PC-9 (cell line): ENCODE data around the gene SMCO1. TPM values are rescaled to one million over a fixed set of nuclear protein-coding genes. Genes with fewer than 3 reads are reported as not detected.

ENCODE experiments used
- BruUV-seq: library from RNA; stranded (reverse); fragments of 400-500 nt; replicated peaks from 2 replicates; lab custom pipeline; 2021; lab: Mats Ljungman, UMichigan
- CTCF ChIA-PET: fragments of 300-600 bp; sonication (Branson Sonifier 250); formaldehyde crosslinking; loops from one replicate; lab custom pipeline; 2022; ENCODE audit warnings: antibody characterized with exemption; lab: Charles Lee
- POLR2A ChIA-PET: fragments of 300-600 bp; sonication (Branson Sonifier 250); formaldehyde crosslinking; loops from one replicate; lab custom pipeline; 2022; ENCODE audit warnings: antibody characterized with exemption; ENCODE audit not compliant: unreplicated experiment; lab: Charles Lee
- DNase-seq, 2 experiments: peaks; one replicate each; pipeline versions ENCODE4 v3.0.0 to v3.0.0-alpha.2; 2015 to 2022; ENCODE audit warnings: mixed read lengths in 1 of 2
- H2AFZ ChIP-seq: fragments of 200-600 bp; sonication (generic); 2 replicates; pipeline ENCODE4 v1.8.1; 2017; ENCODE audit warnings: antibody characterized with exemption
- H3F3A ChIP-seq: fragments of 200-600 bp; sonication (generic); 2 replicates; pipeline ENCODE4 v1.8.1; 2017; ENCODE audit warnings: antibody characterized with exemption, mild to moderate bottlenecking, low read depth; ENCODE audit not compliant: insufficient read depth
- H3K27ac ChIP-seq: fragments of 200-600 bp; sonication (generic); 2 replicates; pipeline ENCODE4 v1.6.1; 2016; ENCODE audit warnings: mixed run types
- H3K27me3 ChIP-seq: fragments of 200-600 bp; sonication (generic); 2 replicates; pipeline ENCODE4 v1.6.1; 2016; ENCODE audit warnings: low read depth, mixed run types; ENCODE audit not compliant: insufficient read depth
- H3K36me3 ChIP-seq: fragments of 200-600 bp; sonication (generic); 2 replicates; pipeline ENCODE4 v1.6.1; 2016; ENCODE audit warnings: low read depth, mixed run types
- H3K4me1 ChIP-seq: fragments of 200-600 bp; sonication (generic); replicated peaks from 2 replicates; pipeline ENCODE4 v1.6.1; 2016; ENCODE audit warnings: mixed run types; ENCODE audit not compliant: insufficient read depth
- H3K4me2 ChIP-seq: fragments of 200-600 bp; sonication (generic); 2 replicates; pipeline ENCODE4 v1.6.1; 2017; ENCODE audit warnings: mixed run types
- H3K4me3 ChIP-seq: fragments of 200-600 bp; sonication (generic); 2 replicates; pipeline ENCODE4 v1.6.1; 2016; ENCODE audit warnings: mixed run types
- H3K79me2 ChIP-seq: fragments of 200-600 bp; sonication (generic); 2 replicates; pipeline ENCODE4 v1.6.1; 2017; ENCODE audit warnings: low read depth, mixed run types
- H3K9me2 ChIP-seq: fragments of 200-600 bp; sonication (generic); 2 replicates; pipeline ENCODE4 v1.8.1; 2017; ENCODE audit warnings: mild to moderate bottlenecking; ENCODE audit not compliant: insufficient read depth
- H3K9me3 ChIP-seq: fragments of 200-600 bp; sonication (generic); 2 replicates; pipeline ENCODE4 v1.8.1; 2016; ENCODE audit warnings: low read depth; ENCODE audit not compliant: insufficient read depth
- H4K20me1 ChIP-seq: fragments of 200-600 bp; sonication (generic); 2 replicates; pipeline ENCODE4 v1.8.1; 2017; ENCODE audit not compliant: insufficient read depth
- CTCF ChIP-seq: fragments of 200-600 bp; sonication (generic); conservative IDR thresholded peaks from 2 replicates; pipeline ENCODE4 v1.6.1; 2017; ENCODE audit warnings: mixed run types, antibody characterized with exemption, mild to moderate bottlenecking, moderate library complexity
- EZH2 ChIP-seq: fragments of 200-600 bp; sonication (generic); IDR thresholded peaks from 2 replicates; pipeline ENCODE4 v1.8.0; 2017; ENCODE audit warnings: antibody characterized with exemption, low read depth
- intact Hi-C: fragments of 100-400 bp; cut with micrococcal nuclease; formaldehyde crosslinking; loops from one replicate; pipeline ENCODE4 v1.10.0; 2022; ENCODE audit not compliant: unreplicated experiment
- total RNA-seq: library from RNA; stranded (reverse); gene quantifications from 2 replicates; pipeline ENCODE4 v1.2.3, GENCODE V29; 2021

SMCO1 gene
- total RNA-seq, 1 experiment from 2014 or later, result not detected

GRCh38 chr3:196541684-196542445 lies 26.7 kb upstream of the SMCO1 start:
- no TSS peak for BruUV-seq
- no peak for DNase-seq
- Histone ChIP-seq H2AFZ (no peak overlapping the region), H3K36me3 (no peaks in the 10 kb centered on the region), H3K4me1 (0 out of 2 replicates have a peak, but pooled peaks cover 8% of the 10 kb centered on the region), H3K4me3 (no peak overlapping the region), H3K27me3 (no peaks in the 10 kb centered on the region), H3K9me2 (no peaks in the 10 kb centered on the region), H3K9me3 (no peaks in the 10 kb centered on the region; the same call in 1 of the 2 replicates), H3F3A (peaks cover 7% of the 10 kb centered on the region; the same call in 1 of the 2 replicates), H3K4me2 (no peak overlapping the region), H4K20me1 (no peaks in the 10 kb centered on the region), H3K27ac (no peak overlapping the region), H3K79me2 (no peaks in the 10 kb centered on the region)
- TF ChIP-seq EZH2 (no peak), CTCF (no peak)
- ChIA-PET CTCF (interaction anchor here (0.6 kb wide), 2 partner anchors 146 to 149 kb away, joined by 3 to 5 read pairs; no protein-coding TSS in a partner anchor), POLR2A (no interaction called here)
- intact Hi-C loops, result no loop called here

GRCh38 chr3:196537319-196537984 lies 22.3 kb upstream of the SMCO1 start:
- Histone ChIP-seq H4K20me1 (no peaks in the 10 kb centered on the region), H3F3A (peaks cover 10% of the 10 kb centered on the region; the same call in 1 of the 2 replicates), H3K4me2 (peak overlapping the region; percentile 56), H3K4me3 (no peak overlapping the region; the same call in 1 of the 2 replicates), H3K79me2 (no peaks in the 10 kb centered on the region), H3K27ac (no peak overlapping the region; the same call in 1 of the 2 replicates), H3K36me3 (no peaks in the 10 kb centered on the region), H3K9me2 (no peaks in the 10 kb centered on the region), H3K4me1 (0 out of 2 replicates have a peak, but pooled peaks cover 8% of the 10 kb centered on the region), H3K27me3 (no peaks in the 10 kb centered on the region), H3K9me3 (no peaks in the 10 kb centered on the region; the same call in 1 of the 2 replicates), H2AFZ (peak overlapping the region; percentile 63)
- BruUV-seq, result no TSS peak
- ChIA-PET POLR2A (no interaction called here), CTCF (interaction anchor here (1.0 kb wide), 1 partner anchor 101 kb away, joined by 3 read pairs; no protein-coding TSS in a partner anchor)
- intact Hi-C loops, result loop anchor here (2.0 to 10.0 kb wide), 4 partner anchors 27 to 257 kb away; no protein-coding TSS in a partner anchor
- TF ChIP-seq CTCF, result peak; percentile 96
- no peak for TF ChIP-seq EZH2
- DNase-seq, result peak; percentile 46 to 70

GRCh38 chr3:196533260-196533681 lies 18.1 kb upstream of the SMCO1 start:
- Histone ChIP-seq H3F3A (peaks cover 7% of the 10 kb centered on the region; the same call in 1 of the 2 replicates), H3K79me2 (no peaks in the 10 kb centered on the region), H2AFZ (no peak overlapping the region), H3K36me3 (no peaks in the 10 kb centered on the region), H3K9me3 (0 out of 2 replicates have a peak, but pooled peaks cover 4% of the 10 kb centered on the region), H3K4me1 (0 out of 2 replicates have a peak, but pooled peaks cover 8% of the 10 kb centered on the region), H3K27ac (no peak overlapping the region), H3K27me3 (no peaks in the 10 kb centered on the region), H4K20me1 (no peaks in the 10 kb centered on the region), H3K4me2 (no peak overlapping the region), H3K4me3 (no peak overlapping the region), H3K9me2 (no peaks in the 10 kb centered on the region)
- TF ChIP-seq CTCF, result no peak
- no peak for TF ChIP-seq EZH2
- intact Hi-C loops, result loop anchor here (10.0 kb wide), 1 partner anchor 262 kb away; no protein-coding TSS in a partner anchor
- DNase-seq, result no peak
- no TSS peak for BruUV-seq
- ChIA-PET POLR2A (no interaction called here), CTCF (interaction anchor here (0.6 kb wide), 1 partner anchor 95 kb away, joined by 13 read pairs; no protein-coding TSS in a partner anchor)
